ENCODE data around the gene WDR27.

The WDR27 gene

GRCh38 chr6:169568314-169569087, 133.3 kb downstream of the WDR27 start:
- TF ChIP-seq GATA2 (IDR thresholded peaks at IDR 0.05; ENCODE audit: low read depth, low read length) (no peak), GATA3 (IDR thresholded peaks at IDR 0.05; ENCODE audit: low read depth, low read length) (no peak)

DNA sequence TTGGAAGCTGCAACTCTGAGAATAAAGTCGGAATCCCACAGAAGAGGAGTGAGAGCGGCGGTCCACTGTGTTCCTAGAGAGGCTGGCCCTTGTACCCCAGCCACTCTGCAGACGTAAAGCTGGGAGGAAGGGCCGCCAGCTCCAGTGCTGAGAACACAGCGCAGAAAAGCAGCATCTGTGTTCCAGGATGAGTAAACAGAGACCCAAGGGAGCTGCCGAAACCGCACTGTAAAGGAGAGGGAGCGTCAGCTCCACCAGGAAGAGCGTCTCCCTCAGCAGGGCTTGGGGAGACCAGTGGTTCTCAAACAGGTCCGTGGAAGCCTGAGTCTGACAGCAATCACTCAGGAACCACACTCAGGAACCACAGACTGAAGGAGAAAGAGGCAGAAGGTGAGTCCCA, 134.0 kb downstream of the WDR27 start:
- TF ChIP-seq GATA3 (IDR thresholded peaks at IDR 0.05; ENCODE audit: low read depth, low read length): no peak
- no peak for TF ChIP-seq GATA2 (IDR thresholded peaks at IDR 0.05; ENCODE audit: low read depth, low read length)

DNA sequence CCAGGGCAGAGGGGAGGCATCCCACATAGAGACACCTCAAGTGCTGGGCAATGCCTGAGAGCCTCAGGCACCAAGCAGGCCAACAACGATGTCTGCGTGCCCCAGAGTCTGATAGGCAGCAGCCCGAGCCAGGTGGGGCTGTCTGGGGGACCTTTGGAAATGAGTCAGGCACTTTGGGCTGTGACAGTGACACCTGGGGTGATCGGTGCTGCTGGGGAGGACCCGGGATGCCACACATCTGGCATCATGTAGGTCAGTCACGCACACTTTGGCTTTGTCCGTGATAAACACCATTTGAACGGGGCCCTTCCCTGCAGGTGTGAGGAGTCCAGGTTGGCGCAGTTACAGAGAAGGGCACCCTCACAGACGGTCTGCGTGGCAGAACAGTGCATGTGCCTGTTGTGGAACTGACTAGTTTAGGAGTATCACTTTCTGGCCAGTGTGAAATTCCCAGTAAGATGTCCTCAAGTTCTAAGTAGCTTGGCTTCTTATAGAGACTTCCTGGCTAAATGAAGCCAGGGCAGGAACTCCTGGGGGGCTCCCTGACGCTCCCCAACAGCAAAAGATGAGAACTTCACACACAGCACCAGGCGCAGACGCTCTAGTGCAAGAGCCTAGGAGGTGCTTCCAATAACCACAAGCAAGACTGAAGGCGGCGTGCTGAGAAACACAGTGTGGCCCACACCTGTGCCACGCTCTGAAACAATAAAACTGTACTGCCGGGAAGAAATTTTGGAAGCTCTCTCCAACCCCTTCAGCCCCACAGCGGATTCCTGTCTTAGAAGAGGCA, 134.7 kb downstream of the WDR27 start:
- no peak for TF ChIP-seq GATA3 (IDR thresholded peaks at IDR 0.05; ENCODE audit: low read depth, low read length)
- no peak for TF ChIP-seq GATA2 (IDR thresholded peaks at IDR 0.05; ENCODE audit: low read depth, low read length)

- TF ChIP-seq GATA2 (IDR thresholded peaks at IDR 0.05; ENCODE audit: low read depth, low read length): no peak
- TF ChIP-seq GATA3 (IDR thresholded peaks at IDR 0.05; ENCODE audit: low read depth, low read length): no peak
Observed at GRCh38 chr6:169566319-169566718, 135.5 kb downstream of the WDR27 start.

DNA sequence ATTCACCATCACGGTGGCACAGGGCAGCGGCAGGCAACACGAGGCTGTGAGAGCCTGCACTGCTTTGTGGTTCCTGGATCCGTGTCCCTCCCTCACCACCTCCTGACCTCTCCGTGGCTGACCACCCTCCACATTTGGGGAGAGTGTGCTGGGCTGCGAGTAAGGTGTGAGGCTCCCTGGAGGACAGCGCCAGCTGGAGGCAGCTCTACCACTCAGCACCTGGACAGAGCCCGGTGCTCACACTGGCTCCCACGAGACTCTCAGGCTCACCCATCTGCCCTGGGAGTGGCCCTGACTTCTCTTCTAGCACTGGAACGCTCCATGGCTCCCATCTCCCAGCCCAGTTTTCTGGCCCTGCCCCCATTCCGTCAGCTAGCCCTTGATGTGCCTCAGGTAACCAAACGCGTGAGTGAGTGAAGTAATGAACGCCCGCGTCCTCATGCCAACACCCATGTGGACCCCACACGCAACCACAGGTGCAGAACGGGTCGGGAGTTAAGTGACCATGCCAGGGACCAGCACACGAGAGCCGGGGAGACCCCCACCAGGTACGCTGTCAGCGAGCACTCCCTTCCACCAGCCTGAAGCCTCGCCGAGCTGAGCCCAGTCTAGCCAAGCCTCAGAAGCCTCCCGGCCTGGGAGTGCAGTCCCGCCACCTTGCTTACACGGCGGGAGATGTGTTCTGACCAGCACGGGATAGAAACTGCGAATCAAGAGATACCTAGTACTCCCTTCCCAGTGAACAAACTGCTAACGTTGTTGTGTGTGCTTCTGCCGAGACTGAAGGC, 137.2 kb downstream of the WDR27 start:
- TF ChIP-seq GATA2 (IDR thresholded peaks at IDR 0.05; ENCODE audit: low read depth, low read length): no peak
- no peak for TF ChIP-seq GATA3 (IDR thresholded peaks at IDR 0.05; ENCODE audit: low read depth, low read length)

- no peak for TF ChIP-seq GATA3 (IDR thresholded peaks at IDR 0.05; ENCODE audit: low read depth, low read length)
- no peak for TF ChIP-seq GATA2 (IDR thresholded peaks at IDR 0.05; ENCODE audit: low read depth, low read length)
Observed at GRCh38 chr6:169561665-169562064, 140.2 kb downstream of the WDR27 start.

DNA sequence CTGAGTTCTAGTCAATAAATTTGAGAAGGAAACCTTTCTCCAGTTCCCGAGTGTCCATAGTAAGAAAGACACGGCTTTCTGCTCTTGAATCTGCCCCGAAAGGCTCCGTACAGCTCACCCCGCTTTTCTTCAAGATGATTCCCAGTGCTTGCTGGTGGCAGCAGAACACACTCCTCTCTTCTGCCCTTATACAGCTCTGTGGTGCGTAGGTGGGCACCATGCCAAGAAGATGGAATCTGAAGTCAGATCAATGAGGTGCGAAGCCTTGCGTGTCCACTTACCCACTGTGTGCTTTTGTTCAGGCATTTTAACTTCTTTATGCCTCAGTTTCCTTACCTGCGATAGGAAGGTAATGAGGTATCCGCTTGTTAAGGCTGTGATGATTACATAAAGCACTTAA, 142.2 kb downstream of the WDR27 start:
- no peak for TF ChIP-seq GATA2 (IDR thresholded peaks at IDR 0.05; ENCODE audit: low read depth, low read length)
- TF ChIP-seq GATA3 (IDR thresholded peaks at IDR 0.05; ENCODE audit: low read depth, low read length): no peak

DNA sequence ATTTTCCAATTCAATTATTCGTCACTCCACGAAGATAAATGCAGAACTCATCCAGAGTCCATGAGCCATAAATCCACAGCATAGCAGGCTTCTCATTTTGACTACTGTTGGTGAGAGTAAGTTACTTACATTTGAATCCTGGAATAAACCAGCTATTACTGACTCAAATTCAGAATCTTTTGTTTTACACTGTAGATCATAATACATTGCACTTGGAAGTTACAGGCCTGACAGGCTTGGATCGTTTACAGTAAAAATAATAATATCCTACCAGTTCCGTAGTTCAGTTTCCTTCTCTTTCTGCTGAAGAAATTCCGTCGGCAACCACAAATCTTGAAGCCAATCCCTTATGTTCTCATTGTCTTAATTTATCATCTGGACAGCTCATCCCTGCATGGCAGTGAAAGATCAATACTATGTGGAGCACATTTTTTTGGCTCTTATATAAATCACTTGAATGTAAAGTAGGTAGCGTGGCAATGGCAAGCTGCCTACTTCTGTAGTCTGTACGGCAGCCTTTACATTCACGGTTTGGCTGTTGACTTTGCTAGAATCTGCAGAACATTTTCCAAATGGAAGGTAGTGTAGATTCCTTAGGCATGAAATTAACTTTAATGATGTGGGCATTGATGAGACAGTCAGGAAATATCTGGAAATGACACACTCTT, 142.9 kb downstream of the WDR27 start:
- no peak for TF ChIP-seq GATA2 (IDR thresholded peaks at IDR 0.05; ENCODE audit: low read depth, low read length)
- no peak for TF ChIP-seq GATA3 (IDR thresholded peaks at IDR 0.05; ENCODE audit: low read depth, low read length)

DNA sequence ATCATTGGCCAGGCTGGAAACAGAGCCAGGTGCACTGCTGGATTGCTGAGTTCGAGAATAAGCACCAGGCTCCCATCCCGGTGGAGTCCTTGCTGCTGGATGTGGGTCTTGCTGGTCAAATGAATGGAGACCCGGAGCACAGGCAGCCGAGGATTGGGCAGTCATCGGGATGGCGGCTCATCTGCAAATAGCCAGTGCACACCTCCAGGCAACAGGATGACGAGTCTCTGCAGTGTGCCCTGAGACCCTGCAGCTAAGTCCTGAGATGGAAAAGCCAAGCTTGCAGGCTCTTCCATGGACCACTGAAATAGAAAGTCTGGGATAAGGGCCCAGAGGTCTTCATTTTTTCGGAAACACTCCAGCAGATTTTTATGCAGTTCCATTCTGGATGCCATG, 143.5 kb downstream of the WDR27 start:
- TF ChIP-seq GATA3 (IDR thresholded peaks at IDR 0.05; ENCODE audit: low read depth, low read length) (no peak), GATA2 (IDR thresholded peaks at IDR 0.05; ENCODE audit: low read depth, low read length) (no peak)

DNA sequence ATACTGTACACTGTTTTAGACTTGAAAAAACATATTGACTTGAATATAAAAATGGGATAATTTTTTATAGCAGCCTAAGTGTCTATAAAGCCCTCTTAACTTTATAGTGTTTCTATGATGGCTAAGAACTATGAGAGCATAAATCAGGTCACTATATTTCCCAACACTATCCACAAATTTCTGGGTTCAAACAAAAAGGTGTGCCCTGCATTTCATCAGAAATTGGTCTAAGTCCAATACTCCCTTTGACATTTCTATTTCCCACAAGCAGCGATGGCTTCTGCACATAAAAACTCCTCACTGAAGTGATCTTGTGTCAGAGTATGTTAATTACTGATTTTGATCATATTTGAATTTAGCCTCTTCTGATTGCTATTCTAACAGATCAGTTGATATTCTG, 143.9 kb downstream of the WDR27 start:
- no peak for TF ChIP-seq GATA2 (IDR thresholded peaks at IDR 0.05; ENCODE audit: low read depth, low read length)
- no peak for TF ChIP-seq GATA3 (IDR thresholded peaks at IDR 0.05; ENCODE audit: low read depth, low read length)

DNA sequence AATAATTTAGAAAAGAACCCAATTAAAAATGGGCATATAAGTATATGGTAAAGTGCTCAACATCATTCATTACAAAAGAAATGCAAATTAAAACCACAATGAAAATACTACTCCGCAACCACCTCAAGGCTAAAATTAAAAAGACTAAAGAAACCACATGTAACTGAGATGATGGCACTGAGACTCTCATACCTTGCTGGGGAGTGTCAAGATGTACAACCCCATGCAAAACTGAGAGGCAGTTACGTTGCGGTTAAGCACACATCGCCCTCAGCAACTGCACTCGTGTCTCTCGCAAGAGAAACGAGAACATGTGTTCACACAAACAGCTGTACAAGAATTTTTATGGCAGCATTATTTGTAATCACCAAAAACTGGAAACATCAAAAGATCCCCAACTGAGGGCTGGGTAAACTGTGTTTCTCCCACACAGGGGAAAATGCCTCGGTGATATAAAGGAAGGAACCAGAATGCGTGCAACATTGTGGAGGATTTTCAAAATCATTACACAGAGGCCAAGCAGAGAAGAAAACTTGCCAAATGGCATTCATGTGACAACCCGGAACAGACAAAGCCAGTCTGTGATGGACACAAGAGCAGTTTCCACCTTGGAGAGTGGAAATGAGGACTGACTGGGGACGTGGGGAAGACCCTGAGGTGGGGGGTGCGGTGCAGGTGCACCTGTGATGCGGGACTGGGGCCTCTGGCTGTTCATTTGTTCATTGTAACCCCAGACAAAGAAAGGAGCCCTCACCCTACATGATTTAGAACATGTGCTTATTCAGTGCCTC, 144.9 kb downstream of the WDR27 start:
- TF ChIP-seq GATA3 (IDR thresholded peaks at IDR 0.05; ENCODE audit: low read depth, low read length) (no peak), GATA2 (IDR thresholded peaks at IDR 0.05; ENCODE audit: low read depth, low read length) (no peak)

- TF ChIP-seq GATA3 (IDR thresholded peaks at IDR 0.05; ENCODE audit: low read depth, low read length): no peak
- no peak for TF ChIP-seq GATA2 (IDR thresholded peaks at IDR 0.05; ENCODE audit: low read depth, low read length)
Observed at GRCh38 chr6:169555971-169556617, 145.7 kb downstream of the WDR27 start.

- TF ChIP-seq GATA2 (IDR thresholded peaks at IDR 0.05; ENCODE audit: low read depth, low read length): no peak
- TF ChIP-seq GATA3 (IDR thresholded peaks at IDR 0.05; ENCODE audit: low read depth, low read length): no peak
Observed at GRCh38 chr6:169545982-169546381, 155.8 kb downstream of the WDR27 start.
